H1 (cell line): ENCODE measurements around the gene TXNDC15. TPM values are rescaled to one million over a fixed set of nuclear protein-coding genes. Genes with fewer than 3 reads are reported as not detected.

Experiments used
- CBX5 ChIP-seq: fragments of 300-800, 300-1000 bp; sonication (generic); IDR thresholded peaks from 2 replicates; pipeline ENCODE4 v1.7.1; 2016; ENCODE audit warnings: antibody characterized with exemption, low read length, low read depth
- CBX8 ChIP-seq: fragments of 300-800, 300-1000 bp; sonication (generic); IDR thresholded peaks from 2 replicates; pipeline ENCODE4 v1.7.1; 2016; ENCODE audit warnings: low read depth, low read length, borderline replicate concordance
- CREB1 ChIP-seq: IDR thresholded peaks from 2 replicates; pipeline ENCODE4 v1.6.1; 2012; ENCODE audit warnings: inconsistent platforms
- JUN ChIP-seq: IDR thresholded peaks from 2 replicates; pipeline ENCODE4 v1.6.1; 2011; ENCODE audit warnings: low read depth, mild to moderate bottlenecking, improper control_type of control experiment, low read length
- KDM4A ChIP-seq: IDR thresholded peaks from one replicate; pipeline ENCODE4 v1.7.1; 2012; ENCODE audit warnings: low read depth, mild to moderate bottlenecking, moderate library complexity, low read length, inconsistent platforms; ENCODE audit not compliant: severe bottlenecking
- PHF8 ChIP-seq: fragments of 200-600 bp; sonication (generic); conservative IDR thresholded peaks from 2 replicates; pipeline ENCODE4 v1.7.1; 2012; ENCODE audit warnings: low read depth, mild to moderate bottlenecking, inconsistent platforms, low read length, moderate library complexity
- RBBP5 ChIP-seq: IDR thresholded peaks from 2 replicates; pipeline ENCODE4 v1.7.1; 2012; ENCODE audit warnings: low read depth, mild to moderate bottlenecking, inconsistent platforms, low read length, moderate library complexity, borderline replicate concordance
- SP1 ChIP-seq: IDR thresholded peaks from 2 replicates; pipeline ENCODE4 v1.6.1; 2011; ENCODE audit warnings: low read depth, low read length
- polyA plus RNA-seq, 7 experiments: library from polyadenylated mRNA; depleted of rRNA in 3 of 7; stranded (reverse) in 5 of 7; unstranded in 2 of 7; fragments of >200 nt in 5 of 7; fragments of 200-250 nt in 2 of 7; gene quantifications; 1 replicate in 5 of 7; 2 replicates in 1 of 7; 4 replicates in 1 of 7; pipeline versions ENCODE4 v1.2.1 to v1.2.3, GENCODE V29; 2011 to 2013; ENCODE audit warnings: missing spikeins in 2 of 7, mixed read lengths in 2 of 7
- total RNA-seq: library from RNA; stranded (reverse); fragmentation: NEBNext Ultra II Directional; extraction: Animal tissue kit (Norgen Biotek cat#: 25700); gene quantifications from 2 replicates; pipeline ENCODE4 v1.2.1, GENCODE V29; 2021
- TF ChIP-seq, protein P1 (sequence below): fragments of 300-600 bp; sonication (generic); IDR thresholded peaks from 2 replicates; pipeline ENCODE4 v1.7.1; 2012; ENCODE audit warnings: low read length, moderate library complexity, mild to moderate bottlenecking, inconsistent platforms; ENCODE audit not compliant: insufficient replicate concordance
- TF ChIP-seq, protein P2 (sequence below): IDR thresholded peaks from 2 replicates; pipeline ENCODE4 v1.6.1; 2012; ENCODE audit warnings: inconsistent platforms

Gene TXNDC15
- total and polyA plus RNA-seq, 2 of the 8 experiments (the other 6 are each of a cell fraction or from before 2014, with no cell fraction given), result 20.1 to 30.8 TPM

DNA sequence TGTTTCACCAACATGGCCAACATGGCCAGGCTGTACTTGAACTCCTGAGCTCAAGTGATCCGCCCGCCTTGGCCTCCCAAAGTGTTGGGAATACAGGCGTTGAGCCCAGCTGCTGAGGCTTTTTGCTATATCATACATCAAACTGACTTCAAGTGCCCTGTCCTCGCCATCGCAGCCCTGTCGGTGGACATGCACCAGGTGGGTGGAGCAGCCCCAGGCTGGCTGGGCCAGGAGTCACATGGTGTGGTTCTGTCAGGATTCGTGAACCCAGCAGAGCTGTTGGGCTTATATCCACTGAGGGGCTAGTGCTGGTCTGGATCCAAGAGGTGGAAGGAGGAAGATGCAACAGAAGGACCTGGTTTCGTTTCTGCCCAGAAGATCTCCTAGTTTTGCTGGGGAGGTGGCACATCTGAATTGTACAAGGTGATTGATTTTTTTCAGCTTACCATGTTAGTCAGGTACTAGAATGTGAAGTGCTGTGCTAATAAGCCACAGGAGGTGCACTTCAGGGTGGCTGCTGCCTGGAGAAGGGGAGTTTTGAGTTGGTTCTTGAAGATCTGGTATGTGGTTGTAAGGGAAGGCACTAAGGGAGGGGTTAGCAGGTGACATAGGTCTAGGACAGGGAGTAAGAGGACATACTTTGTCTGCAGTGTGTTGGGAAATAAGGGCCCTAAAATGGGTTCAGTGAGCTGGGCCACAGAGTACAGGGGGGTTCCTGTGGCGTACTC, 46.8 kb downstream of the TXNDC15 start (continued):
- TF ChIP-seq, protein P1, sequence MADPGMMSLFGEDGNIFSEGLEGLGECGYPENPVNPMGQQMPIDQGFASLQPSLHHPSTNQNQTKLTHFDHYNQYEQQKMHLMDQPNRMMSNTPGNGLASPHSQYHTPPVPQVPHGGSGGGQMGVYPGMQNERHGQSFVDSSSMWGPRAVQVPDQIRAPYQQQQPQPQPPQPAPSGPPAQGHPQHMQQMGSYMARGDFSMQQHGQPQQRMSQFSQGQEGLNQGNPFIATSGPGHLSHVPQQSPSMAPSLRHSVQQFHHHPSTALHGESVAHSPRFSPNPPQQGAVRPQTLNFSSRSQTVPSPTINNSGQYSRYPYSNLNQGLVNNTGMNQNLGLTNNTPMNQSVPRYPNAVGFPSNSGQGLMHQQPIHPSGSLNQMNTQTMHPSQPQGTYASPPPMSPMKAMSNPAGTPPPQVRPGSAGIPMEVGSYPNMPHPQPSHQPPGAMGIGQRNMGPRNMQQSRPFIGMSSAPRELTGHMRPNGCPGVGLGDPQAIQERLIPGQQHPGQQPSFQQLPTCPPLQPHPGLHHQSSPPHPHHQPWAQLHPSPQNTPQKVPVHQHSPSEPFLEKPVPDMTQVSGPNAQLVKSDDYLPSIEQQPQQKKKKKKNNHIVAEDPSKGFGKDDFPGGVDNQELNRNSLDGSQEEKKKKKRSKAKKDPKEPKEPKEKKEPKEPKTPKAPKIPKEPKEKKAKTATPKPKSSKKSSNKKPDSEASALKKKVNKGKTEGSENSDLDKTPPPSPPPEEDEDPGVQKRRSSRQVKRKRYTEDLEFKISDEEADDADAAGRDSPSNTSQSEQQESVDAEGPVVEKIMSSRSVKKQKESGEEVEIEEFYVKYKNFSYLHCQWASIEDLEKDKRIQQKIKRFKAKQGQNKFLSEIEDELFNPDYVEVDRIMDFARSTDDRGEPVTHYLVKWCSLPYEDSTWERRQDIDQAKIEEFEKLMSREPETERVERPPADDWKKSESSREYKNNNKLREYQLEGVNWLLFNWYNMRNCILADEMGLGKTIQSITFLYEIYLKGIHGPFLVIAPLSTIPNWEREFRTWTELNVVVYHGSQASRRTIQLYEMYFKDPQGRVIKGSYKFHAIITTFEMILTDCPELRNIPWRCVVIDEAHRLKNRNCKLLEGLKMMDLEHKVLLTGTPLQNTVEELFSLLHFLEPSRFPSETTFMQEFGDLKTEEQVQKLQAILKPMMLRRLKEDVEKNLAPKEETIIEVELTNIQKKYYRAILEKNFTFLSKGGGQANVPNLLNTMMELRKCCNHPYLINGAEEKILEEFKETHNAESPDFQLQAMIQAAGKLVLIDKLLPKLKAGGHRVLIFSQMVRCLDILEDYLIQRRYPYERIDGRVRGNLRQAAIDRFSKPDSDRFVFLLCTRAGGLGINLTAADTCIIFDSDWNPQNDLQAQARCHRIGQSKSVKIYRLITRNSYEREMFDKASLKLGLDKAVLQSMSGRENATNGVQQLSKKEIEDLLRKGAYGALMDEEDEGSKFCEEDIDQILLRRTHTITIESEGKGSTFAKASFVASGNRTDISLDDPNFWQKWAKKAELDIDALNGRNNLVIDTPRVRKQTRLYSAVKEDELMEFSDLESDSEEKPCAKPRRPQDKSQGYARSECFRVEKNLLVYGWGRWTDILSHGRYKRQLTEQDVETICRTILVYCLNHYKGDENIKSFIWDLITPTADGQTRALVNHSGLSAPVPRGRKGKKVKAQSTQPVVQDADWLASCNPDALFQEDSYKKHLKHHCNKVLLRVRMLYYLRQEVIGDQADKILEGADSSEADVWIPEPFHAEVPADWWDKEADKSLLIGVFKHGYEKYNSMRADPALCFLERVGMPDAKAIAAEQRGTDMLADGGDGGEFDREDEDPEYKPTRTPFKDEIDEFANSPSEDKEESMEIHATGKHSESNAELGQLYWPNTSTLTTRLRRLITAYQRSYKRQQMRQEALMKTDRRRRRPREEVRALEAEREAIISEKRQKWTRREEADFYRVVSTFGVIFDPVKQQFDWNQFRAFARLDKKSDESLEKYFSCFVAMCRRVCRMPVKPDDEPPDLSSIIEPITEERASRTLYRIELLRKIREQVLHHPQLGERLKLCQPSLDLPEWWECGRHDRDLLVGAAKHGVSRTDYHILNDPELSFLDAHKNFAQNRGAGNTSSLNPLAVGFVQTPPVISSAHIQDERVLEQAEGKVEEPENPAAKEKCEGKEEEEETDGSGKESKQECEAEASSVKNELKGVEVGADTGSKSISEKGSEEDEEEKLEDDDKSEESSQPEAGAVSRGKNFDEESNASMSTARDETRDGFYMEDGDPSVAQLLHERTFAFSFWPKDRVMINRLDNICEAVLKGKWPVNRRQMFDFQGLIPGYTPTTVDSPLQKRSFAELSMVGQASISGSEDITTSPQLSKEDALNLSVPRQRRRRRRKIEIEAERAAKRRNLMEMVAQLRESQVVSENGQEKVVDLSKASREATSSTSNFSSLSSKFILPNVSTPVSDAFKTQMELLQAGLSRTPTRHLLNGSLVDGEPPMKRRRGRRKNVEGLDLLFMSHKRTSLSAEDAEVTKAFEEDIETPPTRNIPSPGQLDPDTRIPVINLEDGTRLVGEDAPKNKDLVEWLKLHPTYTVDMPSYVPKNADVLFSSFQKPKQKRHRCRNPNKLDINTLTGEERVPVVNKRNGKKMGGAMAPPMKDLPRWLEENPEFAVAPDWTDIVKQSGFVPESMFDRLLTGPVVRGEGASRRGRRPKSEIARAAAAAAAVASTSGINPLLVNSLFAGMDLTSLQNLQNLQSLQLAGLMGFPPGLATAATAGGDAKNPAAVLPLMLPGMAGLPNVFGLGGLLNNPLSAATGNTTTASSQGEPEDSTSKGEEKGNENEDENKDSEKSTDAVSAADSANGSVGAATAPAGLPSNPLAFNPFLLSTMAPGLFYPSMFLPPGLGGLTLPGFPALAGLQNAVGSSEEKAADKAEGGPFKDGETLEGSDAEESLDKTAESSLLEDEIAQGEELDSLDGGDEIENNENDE, result no peak
- TF ChIP-seq RBBP5, result no peak
- TF ChIP-seq JUN, result no peak
- no peak for TF ChIP-seq KDM4A
- no peak for TF ChIP-seq PHF8
- TF ChIP-seq, protein P2, sequence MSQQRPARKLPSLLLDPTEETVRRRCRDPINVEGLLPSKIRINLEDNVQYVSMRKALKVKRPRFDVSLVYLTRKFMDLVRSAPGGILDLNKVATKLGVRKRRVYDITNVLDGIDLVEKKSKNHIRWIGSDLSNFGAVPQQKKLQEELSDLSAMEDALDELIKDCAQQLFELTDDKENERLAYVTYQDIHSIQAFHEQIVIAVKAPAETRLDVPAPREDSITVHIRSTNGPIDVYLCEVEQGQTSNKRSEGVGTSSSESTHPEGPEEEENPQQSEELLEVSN, result no peak
- TF ChIP-seq CBX8, result no peak
- TF ChIP-seq CREB1, result no peak
- TF ChIP-seq SP1, result no peak
- no peak for TF ChIP-seq CBX5
